Measurements from ENCODE around the gene KMT2C. TPM values are rescaled to one million over a fixed set of nuclear protein-coding genes. Genes with fewer than 3 reads are reported as not detected.
"Not testable (repeated sequence)": the region's sequence is repeated elsewhere in the genome, so short reads cannot be mapped to it uniquely, and the experiment has no call there.

The KMT2C gene
- total and polyA plus RNA-seq, 9 donors, result 15.5 to 40.6 (median 33.2) TPM

DNA sequence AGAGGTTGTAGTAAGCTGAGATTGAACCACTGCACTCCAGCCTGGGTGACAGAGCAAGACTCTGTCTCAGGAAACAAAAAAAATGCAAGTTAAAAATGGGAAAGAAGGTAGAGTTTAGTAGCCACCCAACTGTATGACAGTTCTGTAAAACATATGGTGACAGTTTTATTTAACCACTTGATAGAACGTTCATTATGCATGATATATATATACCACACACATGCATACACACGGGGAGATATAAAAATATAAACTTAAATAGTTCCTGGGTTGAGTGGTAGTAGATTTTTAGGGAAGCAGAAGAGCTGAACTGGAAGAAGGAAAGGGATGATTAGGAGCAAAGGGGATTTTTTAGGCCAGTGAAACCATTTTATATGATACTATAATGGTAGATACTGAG lies 120.0 kb downstream of the KMT2C start:
- H3K27ac ChIP-seq (ENCODE audit: low read length), result no peak overlapping the region
- DNase-seq, result no peak
- no peaks in the 10 kb centered on the region for H3K27me3 ChIP-seq (ENCODE audit: control insufficient read depth, insufficient read depth, low read length)
- WGBS (ENCODE audit: insufficient coverage), result no CpG with 5 or more reads among the region's 2 CpGs
- no peak overlapping the region for H3K4me3 ChIP-seq (ENCODE audit: low read length)
- peaks cover 2% of the 10 kb centered on the region for H3K36me3 ChIP-seq (ENCODE audit: control insufficient read depth, insufficient read depth, low read length)
- H3K4me1 ChIP-seq (ENCODE audit: control insufficient read depth, insufficient read depth, low read length), result peaks cover 2% of the 10 kb centered on the region
- no peaks in the 10 kb centered on the region for H3K9me3 ChIP-seq (replicated peaks; ENCODE audit: control insufficient read depth, low read depth, low read length)

DNA sequence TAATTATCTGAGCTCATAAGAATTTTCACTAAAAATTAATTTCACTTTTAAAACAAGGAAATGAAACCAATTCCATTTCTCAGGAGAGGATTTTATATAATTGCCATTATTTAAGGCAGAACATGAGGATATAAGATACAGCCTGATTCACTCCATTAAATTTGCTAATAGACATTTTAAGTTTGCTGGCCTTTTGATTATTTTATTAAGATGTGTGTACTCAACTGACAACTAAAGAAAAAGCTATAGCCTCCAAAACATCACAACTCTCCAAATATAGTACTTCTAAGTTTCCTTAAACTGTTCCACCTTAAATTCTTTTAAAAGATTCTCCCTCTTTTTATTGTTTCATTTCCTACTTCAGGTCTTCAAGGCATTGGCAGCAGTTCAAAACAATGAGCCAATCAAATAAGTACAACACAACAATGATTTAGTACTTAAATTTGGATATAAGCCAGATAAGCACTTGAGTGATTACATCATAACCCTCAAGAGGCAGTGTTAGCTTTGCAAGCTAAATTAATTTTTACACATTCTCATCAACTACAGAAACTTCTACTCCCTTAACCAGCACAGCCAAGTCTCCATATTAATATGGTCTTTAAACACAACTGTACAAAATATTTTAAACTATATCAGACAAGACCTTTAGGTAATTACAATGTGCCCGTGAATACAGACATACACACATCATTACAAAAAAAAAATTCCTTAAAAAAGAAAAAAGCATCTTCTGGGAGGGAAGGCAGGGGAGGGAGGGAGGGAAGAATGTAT lies 121.8 kb downstream of the KMT2C start:
- Histone ChIP-seq H3K27ac (ENCODE audit: low read length) (peak overlapping the region; percentile 33), H3K4me3 (ENCODE audit: low read length) (no peak overlapping the region), H3K27me3 (ENCODE audit: control insufficient read depth, insufficient read depth, low read length) (no peaks in the 10 kb centered on the region), H3K36me3 (ENCODE audit: control insufficient read depth, insufficient read depth, low read length) (peaks cover 14% of the 10 kb centered on the region), H3K9me3 (replicated peaks; ENCODE audit: control insufficient read depth, low read depth, low read length) (no peaks in the 10 kb centered on the region), H3K4me1 (ENCODE audit: control insufficient read depth, insufficient read depth, low read length) (peaks cover 2% of the 10 kb centered on the region)
- no CpG with 5 or more reads among the region's 1 CpG for WGBS (ENCODE audit: insufficient coverage)
- DNase-seq, result peak; percentile 85

DNA sequence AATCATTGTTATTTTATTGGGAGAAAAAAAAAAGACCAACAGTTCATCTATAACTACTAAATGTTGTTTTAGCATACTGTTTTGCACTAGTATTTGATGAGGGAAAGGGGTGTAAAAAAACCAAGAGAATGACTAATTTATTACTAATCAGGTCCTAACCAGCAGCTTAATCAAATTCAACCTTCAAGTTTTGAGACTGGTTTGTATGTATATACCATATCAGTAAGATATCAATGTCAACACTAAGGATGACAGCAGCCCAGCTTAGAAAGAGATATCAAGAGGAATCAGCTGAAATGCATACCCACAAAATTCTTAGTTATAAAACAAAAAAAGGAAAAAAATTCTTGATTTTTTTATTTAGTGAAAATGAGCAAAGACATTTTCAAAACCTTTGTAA lies 122.6 kb downstream of the KMT2C start:
- Histone ChIP-seq H3K36me3 (ENCODE audit: control insufficient read depth, insufficient read depth, low read length) (peaks cover 18% of the 10 kb centered on the region), H3K27me3 (ENCODE audit: control insufficient read depth, insufficient read depth, low read length) (no peaks in the 10 kb centered on the region), H3K27ac (ENCODE audit: low read length) (no peak overlapping the region), H3K9me3 (replicated peaks; ENCODE audit: control insufficient read depth, low read depth, low read length) (no peaks in the 10 kb centered on the region), H3K4me3 (ENCODE audit: low read length) (no peak overlapping the region), H3K4me1 (ENCODE audit: control insufficient read depth, insufficient read depth, low read length) (peaks cover 2% of the 10 kb centered on the region)
- no peak for DNase-seq

DNA sequence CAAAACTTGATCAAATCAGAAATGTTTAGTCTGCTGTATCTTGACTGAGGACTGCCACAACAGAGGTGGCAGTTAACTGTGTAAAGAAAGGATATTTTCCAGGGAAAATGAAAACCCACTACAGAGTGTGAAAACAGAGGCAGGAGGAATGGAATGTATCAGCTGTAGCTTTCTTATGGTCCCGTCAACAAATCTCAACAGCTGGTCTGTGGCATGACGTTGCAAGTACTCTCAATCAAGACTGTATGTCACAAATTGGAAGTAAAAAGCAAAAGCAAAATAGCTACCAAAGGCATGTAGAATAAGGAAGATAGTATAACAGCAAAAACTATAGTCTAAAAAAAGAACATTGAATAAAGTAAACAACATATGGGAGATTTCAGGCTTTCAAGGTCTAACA lies 123.5 kb downstream of the KMT2C start:
- Histone ChIP-seq H3K4me1 (ENCODE audit: control insufficient read depth, insufficient read depth, low read length) (peaks cover 2% of the 10 kb centered on the region), H3K27ac (ENCODE audit: low read length) (peak overlapping the region; percentile 40), H3K27me3 (ENCODE audit: control insufficient read depth, insufficient read depth, low read length) (no peaks in the 10 kb centered on the region), H3K36me3 (ENCODE audit: control insufficient read depth, insufficient read depth, low read length) (peaks cover 18% of the 10 kb centered on the region), H3K4me3 (ENCODE audit: low read length) (no peak overlapping the region), H3K9me3 (replicated peaks; ENCODE audit: control insufficient read depth, low read depth, low read length) (no peaks in the 10 kb centered on the region)
- WGBS (ENCODE audit: insufficient coverage), result no CpG with 5 or more reads among the region's 2 CpGs
- DNase-seq, result peak; percentile 67

DNA sequence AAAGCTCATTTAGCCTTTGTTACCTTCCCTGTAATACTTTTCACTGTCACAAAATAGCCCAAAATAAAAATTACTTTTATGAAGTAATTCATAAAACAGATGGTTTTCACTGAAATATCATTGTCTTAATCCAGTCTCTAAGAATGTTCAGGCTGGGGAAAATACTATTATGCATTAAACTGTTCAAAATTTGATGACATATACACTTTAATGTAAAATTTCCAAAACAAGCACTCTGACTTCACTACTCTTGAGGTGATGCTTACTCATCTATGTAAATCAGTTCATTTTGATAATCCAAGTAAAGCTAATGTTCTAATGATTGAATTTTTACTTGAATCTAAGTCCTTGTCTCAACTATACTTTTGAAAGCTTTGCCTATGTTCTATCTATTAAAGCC lies 127.9 kb downstream of the KMT2C start:
- DNase-seq, result no peak
- Histone ChIP-seq H3K36me3 (ENCODE audit: control insufficient read depth, insufficient read depth, low read length) (peaks cover 24% of the 10 kb centered on the region), H3K4me1 (ENCODE audit: control insufficient read depth, insufficient read depth, low read length) (peaks cover 2% of the 10 kb centered on the region), H3K27me3 (ENCODE audit: control insufficient read depth, insufficient read depth, low read length) (no peaks in the 10 kb centered on the region), H3K9me3 (replicated peaks; ENCODE audit: control insufficient read depth, low read depth, low read length) (no peaks in the 10 kb centered on the region), H3K4me3 (ENCODE audit: low read length) (no peak overlapping the region), H3K27ac (ENCODE audit: low read length) (no peak overlapping the region)

DNA sequence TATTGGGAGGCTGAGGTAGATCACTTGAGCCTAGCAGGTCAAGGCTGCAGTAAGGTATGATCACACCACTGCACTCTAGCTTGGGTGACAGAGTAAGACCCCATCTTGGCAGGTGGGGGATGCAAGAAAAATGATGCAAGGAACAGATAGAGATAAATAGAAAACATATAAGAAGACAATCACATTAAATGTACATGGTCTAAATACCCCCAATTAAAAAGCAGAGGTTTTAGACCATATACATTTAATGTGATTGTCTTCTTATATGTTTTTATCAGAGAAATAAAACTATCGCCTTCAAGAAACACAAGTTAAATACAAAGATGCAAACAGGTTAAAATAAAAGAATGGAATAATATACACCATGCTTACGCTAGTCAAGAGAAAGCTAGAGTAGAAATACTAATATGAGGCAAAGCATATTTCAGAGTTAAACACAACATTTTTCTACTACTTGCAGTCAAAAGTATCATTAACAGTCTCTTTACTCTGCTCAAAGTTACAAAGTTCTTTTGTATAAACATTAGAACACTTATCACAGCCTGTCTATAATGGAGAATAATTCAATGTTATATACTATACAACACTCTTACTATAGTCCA lies 136.2 kb downstream of the KMT2C start:
- H3K4me1 ChIP-seq (ENCODE audit: control insufficient read depth, insufficient read depth, low read length); H3K36me3 ChIP-seq (ENCODE audit: control insufficient read depth, insufficient read depth, low read length); H3K27ac ChIP-seq (ENCODE audit: low read length); DNase-seq; H3K4me3 ChIP-seq (ENCODE audit: low read length); H3K27me3 ChIP-seq (ENCODE audit: control insufficient read depth, insufficient read depth, low read length); H3K9me3 ChIP-seq (replicated peaks; ENCODE audit: control insufficient read depth, low read depth, low read length): not testable (repeated sequence)
- no CpG with 5 or more reads among the region's 2 CpGs for WGBS (ENCODE audit: insufficient coverage)

DNA sequence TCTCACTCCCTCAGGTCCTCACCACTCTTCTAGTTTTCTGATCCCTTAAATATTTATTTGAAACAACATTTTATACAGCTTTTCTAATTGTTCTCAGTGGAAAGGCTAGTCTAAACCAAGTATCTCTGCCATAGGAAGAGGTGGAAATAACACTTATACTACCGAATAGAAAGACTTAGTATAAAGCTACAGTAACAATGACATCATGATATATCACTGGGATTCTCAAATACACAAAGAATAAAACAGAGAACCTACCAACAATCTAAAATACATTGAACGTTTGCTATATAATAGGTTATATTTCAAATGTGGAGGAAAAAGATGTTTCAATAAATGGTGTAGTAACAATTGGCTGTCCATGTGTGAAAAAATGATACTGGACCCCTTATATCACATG lies 142.9 kb downstream of the KMT2C start:
- Histone ChIP-seq H3K4me3 (ENCODE audit: low read length) (no peak overlapping the region), H3K36me3 (ENCODE audit: control insufficient read depth, insufficient read depth, low read length) (peaks cover 6% of the 10 kb centered on the region), H3K4me1 (ENCODE audit: control insufficient read depth, insufficient read depth, low read length) (no peaks in the 10 kb centered on the region), H3K27ac (ENCODE audit: low read length) (no peak overlapping the region), H3K27me3 (ENCODE audit: control insufficient read depth, insufficient read depth, low read length) (no peaks in the 10 kb centered on the region), H3K9me3 (replicated peaks; ENCODE audit: control insufficient read depth, low read depth, low read length) (peaks cover 6% of the 10 kb centered on the region)
- no peak for DNase-seq
- WGBS (ENCODE audit: insufficient coverage), result no CpG with 5 or more reads among the region's 2 CpGs

DNA sequence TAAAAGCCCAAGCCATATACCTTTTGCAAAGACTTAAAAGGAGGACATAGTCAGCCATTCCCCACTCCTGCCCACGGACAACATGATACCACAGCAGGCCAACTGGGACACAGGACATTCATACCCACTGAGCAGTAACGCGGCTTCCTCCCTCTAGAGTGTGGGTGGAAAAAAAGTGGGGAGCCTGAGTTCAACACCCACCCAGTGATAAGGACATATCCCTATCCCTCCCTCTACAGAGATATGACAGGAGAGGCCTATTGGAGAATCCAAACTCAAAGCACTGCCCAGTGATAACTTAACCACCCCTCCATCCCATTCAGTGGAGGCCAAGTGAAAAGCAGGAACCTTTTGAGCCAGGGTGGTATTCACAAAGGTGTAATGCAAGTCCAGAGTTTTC lies 148.8 kb downstream of the KMT2C start:
- H3K27me3 ChIP-seq (ENCODE audit: control insufficient read depth, insufficient read depth, low read length); H3K27ac ChIP-seq (ENCODE audit: low read length); H3K36me3 ChIP-seq (ENCODE audit: control insufficient read depth, insufficient read depth, low read length); DNase-seq; H3K4me1 ChIP-seq (ENCODE audit: control insufficient read depth, insufficient read depth, low read length); H3K9me3 ChIP-seq (replicated peaks; ENCODE audit: control insufficient read depth, low read depth, low read length); H3K4me3 ChIP-seq (ENCODE audit: low read length): not testable (repeated sequence)
- no CpG with 5 or more reads among the region's 3 CpGs for WGBS (ENCODE audit: insufficient coverage)

DNA sequence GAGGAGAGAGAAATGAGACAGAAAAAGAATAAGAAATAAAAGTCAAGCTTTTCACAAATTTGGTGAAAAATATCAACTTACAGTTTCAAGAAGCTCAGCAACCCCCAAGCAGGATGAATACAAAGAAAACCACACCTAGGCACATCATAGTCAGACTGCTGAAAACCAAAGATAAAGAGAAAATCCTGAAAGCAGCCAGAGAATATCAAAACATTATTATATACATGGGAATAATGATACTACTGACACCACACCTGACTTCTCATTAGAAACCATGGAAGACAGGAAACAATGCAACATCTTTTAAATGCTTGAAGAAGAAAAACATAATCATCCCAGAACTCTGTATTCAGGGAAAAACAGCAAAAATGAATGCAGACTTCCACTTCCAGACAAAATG lies 149.6 kb downstream of the KMT2C start:
- not testable (repeated sequence) for H3K9me3 ChIP-seq (replicated peaks; ENCODE audit: control insufficient read depth, low read depth, low read length); DNase-seq; H3K36me3 ChIP-seq (ENCODE audit: control insufficient read depth, insufficient read depth, low read length); H3K27me3 ChIP-seq (ENCODE audit: control insufficient read depth, insufficient read depth, low read length); H3K4me3 ChIP-seq (ENCODE audit: low read length); H3K27ac ChIP-seq (ENCODE audit: low read length); H3K4me1 ChIP-seq (ENCODE audit: control insufficient read depth, insufficient read depth, low read length)

DNA sequence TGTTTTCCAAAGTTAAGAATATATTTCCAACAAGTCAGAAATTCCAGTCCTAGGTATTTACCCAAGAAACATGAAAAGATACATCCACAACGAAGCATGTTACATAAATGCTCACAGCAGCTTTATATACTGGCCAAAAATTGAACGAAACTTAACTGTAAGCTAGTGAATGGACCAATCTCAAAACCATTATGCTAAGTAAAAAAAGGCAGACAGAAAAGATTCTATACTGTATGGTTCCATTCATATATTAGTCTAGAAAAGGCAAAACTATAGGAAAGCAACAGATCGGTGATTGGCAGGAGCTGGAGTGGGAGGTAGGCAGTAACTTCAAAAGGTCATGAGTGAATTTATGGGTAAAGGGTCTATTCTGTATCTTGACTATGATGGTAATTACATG lies 150.8 kb downstream of the KMT2C start:
- not testable (repeated sequence) for DNase-seq; H3K4me1 ChIP-seq (ENCODE audit: control insufficient read depth, insufficient read depth, low read length); H3K36me3 ChIP-seq (ENCODE audit: control insufficient read depth, insufficient read depth, low read length); H3K27ac ChIP-seq (ENCODE audit: low read length); H3K4me3 ChIP-seq (ENCODE audit: low read length); H3K9me3 ChIP-seq (replicated peaks; ENCODE audit: control insufficient read depth, low read depth, low read length); H3K27me3 ChIP-seq (ENCODE audit: control insufficient read depth, insufficient read depth, low read length)
- no CpG with 5 or more reads among the region's 3 CpGs for WGBS (ENCODE audit: insufficient coverage)

DNA sequence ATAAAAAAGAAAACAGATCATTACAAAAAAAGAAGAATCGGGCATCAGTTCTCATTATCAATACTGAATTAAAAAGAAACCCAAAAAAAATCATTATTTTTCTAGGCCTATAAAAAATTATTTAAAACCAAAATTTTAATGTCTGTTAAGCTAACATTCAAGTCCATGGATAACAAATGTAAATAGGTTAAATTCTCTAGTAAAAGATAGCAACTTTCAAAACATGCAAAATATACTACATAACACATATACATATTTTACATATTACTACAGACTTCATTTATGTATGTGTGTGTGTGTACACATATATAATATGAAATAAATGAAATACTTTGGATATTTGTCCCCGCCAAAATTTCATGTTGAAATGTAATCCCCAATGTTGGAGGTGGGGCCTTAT lies 158.1 kb downstream of the KMT2C start:
- not testable (repeated sequence) for H3K27me3 ChIP-seq (ENCODE audit: control insufficient read depth, insufficient read depth, low read length); H3K36me3 ChIP-seq (ENCODE audit: control insufficient read depth, insufficient read depth, low read length)
- WGBS (ENCODE audit: insufficient coverage), result no CpG with 5 or more reads among the region's 2 CpGs

More for the DNA sequence above, 158.1 kb downstream of the KMT2C start:
- not testable (repeated sequence) for H3K4me3 ChIP-seq (ENCODE audit: low read length); H3K4me1 ChIP-seq (ENCODE audit: control insufficient read depth, insufficient read depth, low read length); DNase-seq; H3K9me3 ChIP-seq (replicated peaks; ENCODE audit: control insufficient read depth, low read depth, low read length); H3K27ac ChIP-seq (ENCODE audit: low read length)

All from muscle of leg (tissue), 11 donors.